ENCODE results near the gene KCNH1. TPM values are rescaled to one million over a fixed set of nuclear protein-coding genes. Genes with fewer than 3 reads are reported as not detected.

The KCNH1 gene
- total RNA-seq, 1 experiment from 2014 or later: not detected

DNA sequence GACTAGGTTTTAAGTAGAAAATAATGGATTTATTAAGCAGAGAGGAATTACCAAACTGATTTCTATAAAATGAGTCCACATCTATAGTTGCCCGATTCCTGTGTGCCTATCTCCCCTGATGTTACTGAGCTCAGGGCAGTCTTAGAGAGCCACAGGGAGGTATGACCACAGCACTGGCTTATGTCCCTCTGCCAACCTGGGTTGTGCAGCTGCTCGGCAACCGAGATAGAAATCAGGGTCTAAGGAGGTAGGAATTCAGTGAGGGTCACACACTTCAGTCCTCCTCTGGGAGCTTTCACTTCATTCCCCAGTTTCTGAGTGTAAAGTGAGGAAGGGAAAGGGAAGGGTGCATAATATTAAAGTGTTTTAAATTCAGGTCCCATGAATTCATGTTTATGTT lies 386.8 kb downstream of the KCNH1 start (continued):
- TF ChIP-seq, protein P1, sequence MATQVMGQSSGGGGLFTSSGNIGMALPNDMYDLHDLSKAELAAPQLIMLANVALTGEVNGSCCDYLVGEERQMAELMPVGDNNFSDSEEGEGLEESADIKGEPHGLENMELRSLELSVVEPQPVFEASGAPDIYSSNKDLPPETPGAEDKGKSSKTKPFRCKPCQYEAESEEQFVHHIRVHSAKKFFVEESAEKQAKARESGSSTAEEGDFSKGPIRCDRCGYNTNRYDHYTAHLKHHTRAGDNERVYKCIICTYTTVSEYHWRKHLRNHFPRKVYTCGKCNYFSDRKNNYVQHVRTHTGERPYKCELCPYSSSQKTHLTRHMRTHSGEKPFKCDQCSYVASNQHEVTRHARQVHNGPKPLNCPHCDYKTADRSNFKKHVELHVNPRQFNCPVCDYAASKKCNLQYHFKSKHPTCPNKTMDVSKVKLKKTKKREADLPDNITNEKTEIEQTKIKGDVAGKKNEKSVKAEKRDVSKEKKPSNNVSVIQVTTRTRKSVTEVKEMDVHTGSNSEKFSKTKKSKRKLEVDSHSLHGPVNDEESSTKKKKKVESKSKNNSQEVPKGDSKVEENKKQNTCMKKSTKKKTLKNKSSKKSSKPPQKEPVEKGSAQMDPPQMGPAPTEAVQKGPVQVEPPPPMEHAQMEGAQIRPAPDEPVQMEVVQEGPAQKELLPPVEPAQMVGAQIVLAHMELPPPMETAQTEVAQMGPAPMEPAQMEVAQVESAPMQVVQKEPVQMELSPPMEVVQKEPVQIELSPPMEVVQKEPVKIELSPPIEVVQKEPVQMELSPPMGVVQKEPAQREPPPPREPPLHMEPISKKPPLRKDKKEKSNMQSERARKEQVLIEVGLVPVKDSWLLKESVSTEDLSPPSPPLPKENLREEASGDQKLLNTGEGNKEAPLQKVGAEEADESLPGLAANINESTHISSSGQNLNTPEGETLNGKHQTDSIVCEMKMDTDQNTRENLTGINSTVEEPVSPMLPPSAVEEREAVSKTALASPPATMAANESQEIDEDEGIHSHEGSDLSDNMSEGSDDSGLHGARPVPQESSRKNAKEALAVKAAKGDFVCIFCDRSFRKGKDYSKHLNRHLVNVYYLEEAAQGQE (IDR thresholded peaks at IDR 0.05; ENCODE audit: low read depth): no peak
- TF ChIP-seq, protein P2, sequence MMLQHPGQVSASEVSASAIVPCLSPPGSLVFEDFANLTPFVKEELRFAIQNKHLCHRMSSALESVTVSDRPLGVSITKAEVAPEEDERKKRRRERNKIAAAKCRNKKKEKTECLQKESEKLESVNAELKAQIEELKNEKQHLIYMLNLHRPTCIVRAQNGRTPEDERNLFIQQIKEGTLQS (IDR thresholded peaks at IDR 0.05): no peak
- TF ChIP-seq POLR2AphosphoS5 (IDR thresholded peaks at IDR 0.05; ENCODE audit: low read depth, low read length) (no peak), YY1 (IDR thresholded peaks at IDR 0.05; ENCODE audit: extremely low read depth, insufficient replicate concordance, low read depth, low read length) (no peak), TCF7L2 (IDR thresholded peaks at IDR 0.05; ENCODE audit: borderline replicate concordance, extremely low read depth, insufficient read depth, insufficient read length) (no peak), EZH2 (IDR thresholded peaks at IDR 0.05) (no peak), JUND (IDR thresholded peaks at IDR 0.05) (no peak), ZFX (IDR thresholded peaks at IDR 0.05) (no peak), CBX3 (IDR thresholded peaks at IDR 0.05; ENCODE audit: low read depth) (no peak), ELF1 (IDR thresholded peaks at IDR 0.05; ENCODE audit: borderline replicate concordance, low read depth) (no peak), POLR2A (IDR thresholded peaks at IDR 0.05; ENCODE audit: borderline replicate concordance, extremely low read depth, insufficient read depth, insufficient read length) (no peak), RAD21 (IDR thresholded peaks at IDR 0.05; ENCODE audit: low read depth) (no peak)
- TF ChIP-seq, protein P3, sequence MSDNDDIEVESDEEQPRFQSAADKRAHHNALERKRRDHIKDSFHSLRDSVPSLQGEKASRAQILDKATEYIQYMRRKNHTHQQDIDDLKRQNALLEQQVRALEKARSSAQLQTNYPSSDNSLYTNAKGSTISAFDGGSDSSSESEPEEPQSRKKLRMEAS (IDR thresholded peaks at IDR 0.05): no peak

Measured in HCT116 (cell line).